Measurements from ENCODE around the gene MAP3K12.

DNA sequence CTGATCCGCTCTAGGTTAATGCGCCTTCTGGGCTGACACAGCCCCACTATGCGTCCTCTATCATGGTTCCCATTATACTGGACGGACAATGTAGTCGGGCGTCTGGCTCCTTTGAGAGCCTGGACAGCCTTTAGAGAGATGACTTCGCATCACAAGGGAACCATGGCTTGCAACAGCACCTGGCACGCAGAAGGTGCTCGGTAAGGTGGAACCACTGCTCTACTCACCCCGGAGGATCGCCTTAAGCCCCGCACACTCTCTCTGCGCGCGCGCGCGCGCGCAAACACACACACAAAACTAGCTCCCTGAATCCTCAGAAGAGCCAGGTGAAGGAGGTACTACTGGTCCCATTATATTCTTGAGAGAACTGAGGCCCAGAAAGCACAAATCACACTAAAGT is 7.1 kb downstream of the MAP3K12 start:
- TF ChIP-seq, protein P1, sequence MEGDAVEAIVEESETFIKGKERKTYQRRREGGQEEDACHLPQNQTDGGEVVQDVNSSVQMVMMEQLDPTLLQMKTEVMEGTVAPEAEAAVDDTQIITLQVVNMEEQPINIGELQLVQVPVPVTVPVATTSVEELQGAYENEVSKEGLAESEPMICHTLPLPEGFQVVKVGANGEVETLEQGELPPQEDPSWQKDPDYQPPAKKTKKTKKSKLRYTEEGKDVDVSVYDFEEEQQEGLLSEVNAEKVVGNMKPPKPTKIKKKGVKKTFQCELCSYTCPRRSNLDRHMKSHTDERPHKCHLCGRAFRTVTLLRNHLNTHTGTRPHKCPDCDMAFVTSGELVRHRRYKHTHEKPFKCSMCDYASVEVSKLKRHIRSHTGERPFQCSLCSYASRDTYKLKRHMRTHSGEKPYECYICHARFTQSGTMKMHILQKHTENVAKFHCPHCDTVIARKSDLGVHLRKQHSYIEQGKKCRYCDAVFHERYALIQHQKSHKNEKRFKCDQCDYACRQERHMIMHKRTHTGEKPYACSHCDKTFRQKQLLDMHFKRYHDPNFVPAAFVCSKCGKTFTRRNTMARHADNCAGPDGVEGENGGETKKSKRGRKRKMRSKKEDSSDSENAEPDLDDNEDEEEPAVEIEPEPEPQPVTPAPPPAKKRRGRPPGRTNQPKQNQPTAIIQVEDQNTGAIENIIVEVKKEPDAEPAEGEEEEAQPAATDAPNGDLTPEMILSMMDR (conservative IDR thresholded peaks at IDR 0.05; ENCODE audit: low read length) = no peak
- TF ChIP-seq EZH2phosphoT487 (IDR thresholded peaks at IDR 0.05; ENCODE audit: borderline replicate concordance, low read depth, low read length) = no peak
